ENCODE results near the gene SRA1. TPM values are rescaled to one million over a fixed set of nuclear protein-coding genes. Genes with fewer than 3 reads are reported as not detected.

SRA1 gene
- total and polyA plus RNA-seq, 2 of the 8 experiments (the other 6 are each of a cell fraction or from before 2014, with no cell fraction given): 27.4 to 39.4 TPM

DNA sequence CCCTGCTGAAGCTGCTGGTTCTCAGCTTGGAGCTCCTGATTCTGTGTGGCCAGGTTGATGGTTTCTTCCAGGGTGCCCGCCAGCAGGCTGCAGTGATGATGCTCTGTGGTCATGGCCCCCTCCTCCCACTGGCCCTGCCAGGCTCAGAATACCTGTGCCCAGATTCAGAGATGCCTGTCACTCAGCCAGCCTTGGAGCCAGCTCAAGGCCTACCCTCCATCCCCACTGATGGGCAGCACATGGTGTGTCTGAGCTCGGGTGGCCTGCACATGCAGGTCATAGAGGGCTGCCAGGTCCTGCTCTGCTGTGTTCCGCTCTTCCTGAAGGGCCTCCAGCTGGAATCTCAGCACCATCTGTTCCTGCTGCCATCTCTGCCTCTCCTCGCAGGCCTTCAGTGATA, 12.8 kb upstream of the SRA1 start (continued):
- TF ChIP-seq, protein P1, sequence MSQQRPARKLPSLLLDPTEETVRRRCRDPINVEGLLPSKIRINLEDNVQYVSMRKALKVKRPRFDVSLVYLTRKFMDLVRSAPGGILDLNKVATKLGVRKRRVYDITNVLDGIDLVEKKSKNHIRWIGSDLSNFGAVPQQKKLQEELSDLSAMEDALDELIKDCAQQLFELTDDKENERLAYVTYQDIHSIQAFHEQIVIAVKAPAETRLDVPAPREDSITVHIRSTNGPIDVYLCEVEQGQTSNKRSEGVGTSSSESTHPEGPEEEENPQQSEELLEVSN (IDR thresholded peaks at IDR 0.05): no peak

Data from H1 (cell line).